DOHH2 (cell line): ENCODE measurements around the gene NEAT1.

Experiments used
- H3F3A ChIP-seq: fragments of 200-600 bp; sonication (generic), shearing (Covaris generic); 2 replicates; pipeline ENCODE4 v1.6.0; 2016; ENCODE audit warnings: antibody characterized with exemption, mild to moderate bottlenecking; ENCODE audit not compliant: control insufficient read depth, insufficient read depth
- H3K27ac ChIP-seq: fragments of 200-600 bp; sonication (generic); 2 replicates; pipeline ENCODE4 v1.5.1; 2014; ENCODE audit warnings: low read depth, mild to moderate bottlenecking, low read length, moderate library complexity
- H3K27me3 ChIP-seq: fragments of 200-600 bp; sonication (generic); 2 replicates; pipeline ENCODE4 v1.6.1; 2014; ENCODE audit warnings: mild to moderate bottlenecking, low read length, mixed read lengths; ENCODE audit not compliant: control insufficient read depth
- H3K36me3 ChIP-seq: fragments of 200-600 bp; sonication (generic); 2 replicates; pipeline ENCODE4 v1.6.1; 2014; ENCODE audit warnings: mild to moderate bottlenecking, low read length, moderate library complexity, mixed read lengths; ENCODE audit not compliant: control insufficient read depth
- H3K4me1 ChIP-seq: fragments of 200-600 bp; sonication (generic); 2 replicates; pipeline ENCODE4 v1.6.1; 2014; ENCODE audit warnings: mild to moderate bottlenecking, low read length, mixed read lengths; ENCODE audit not compliant: control insufficient read depth
- H3K4me2 ChIP-seq: fragments of 200-600 bp; sonication (generic); 2 replicates; pipeline ENCODE4 v1.6.0; 2014; ENCODE audit warnings: mild to moderate bottlenecking, low read length, moderate library complexity
- H3K4me3 ChIP-seq: fragments of 200-600 bp; sonication (generic); 2 replicates; pipeline ENCODE4 v1.5.1; 2014; ENCODE audit warnings: mild to moderate bottlenecking, low read length, mixed read lengths
- H3K79me2 ChIP-seq: fragments of 200-600 bp; sonication (generic); 2 replicates; pipeline ENCODE4 v1.6.1; 2014; ENCODE audit warnings: mild to moderate bottlenecking, low read length, mixed read lengths; ENCODE audit not compliant: control insufficient read depth
- H3K9me2 ChIP-seq: fragments of 200-600 bp; sonication (generic); replicated peaks from 2 replicates; pipeline ENCODE4 v1.6.1; 2014; ENCODE audit warnings: mild to moderate bottlenecking, low read length, mixed read lengths; ENCODE audit not compliant: control insufficient read depth
- H3K9me3 ChIP-seq: fragments of 200-600 bp; sonication (generic); 2 replicates; pipeline ENCODE4 v1.6.1; 2014; ENCODE audit warnings: antibody characterized with exemption, low read length, mixed read lengths; ENCODE audit not compliant: control insufficient read depth, insufficient read depth
- H4K20me1 ChIP-seq: fragments of 200-600 bp; sonication (generic); 2 replicates; pipeline ENCODE4 v1.6.0; 2014; ENCODE audit warnings: low read depth, mild to moderate bottlenecking, antibody characterized with exemption, low read length, moderate library complexity; ENCODE audit not compliant: control insufficient read depth, insufficient read depth
- EZH2phosphoT487 ChIP-seq: fragments of 200-600 bp; sonication (generic); IDR thresholded peaks from 2 replicates; pipeline ENCODE4 v1.6.1; 2017; ENCODE audit warnings: borderline replicate concordance, mild to moderate bottlenecking, antibody characterized with exemption, low read length, moderate library complexity, mixed read lengths
- TF ChIP-seq, protein P1 (sequence below): fragments of 200-600 bp; sonication (generic); IDR thresholded peaks from one replicate; pipeline ENCODE4 v1.5.1; 2014; ENCODE audit warnings: antibody characterized with exemption, mild to moderate bottlenecking, low read depth, low read length; ENCODE audit not compliant: poor library complexity, severe bottlenecking

The NEAT1 gene

DNA sequence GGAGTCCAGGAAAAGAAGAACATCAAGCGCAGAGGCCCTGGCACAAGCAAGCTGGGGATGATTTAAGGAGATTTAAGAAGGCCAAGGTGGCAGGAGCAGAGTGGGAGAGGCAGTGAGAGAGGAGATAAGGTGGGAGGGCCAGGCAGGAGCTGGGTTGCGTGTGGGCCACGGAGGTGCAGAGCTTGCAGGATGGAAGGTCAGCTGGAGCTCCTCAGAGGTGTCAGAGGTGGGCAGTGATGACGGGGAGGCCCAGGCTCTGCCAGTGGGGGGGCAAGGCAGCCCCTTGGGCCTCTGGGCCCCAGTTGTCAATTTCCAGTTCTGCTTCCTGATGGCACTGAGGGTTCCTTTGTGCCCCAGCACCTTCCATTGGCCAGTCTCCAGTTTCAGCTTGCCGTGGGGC lies 29.7 kb upstream of the NEAT1 start:
- H3K9me2 ChIP-seq: no peaks in the 10 kb centered on the region
- no peak for TF ChIP-seq EZH2phosphoT487
- TF ChIP-seq, protein P1, sequence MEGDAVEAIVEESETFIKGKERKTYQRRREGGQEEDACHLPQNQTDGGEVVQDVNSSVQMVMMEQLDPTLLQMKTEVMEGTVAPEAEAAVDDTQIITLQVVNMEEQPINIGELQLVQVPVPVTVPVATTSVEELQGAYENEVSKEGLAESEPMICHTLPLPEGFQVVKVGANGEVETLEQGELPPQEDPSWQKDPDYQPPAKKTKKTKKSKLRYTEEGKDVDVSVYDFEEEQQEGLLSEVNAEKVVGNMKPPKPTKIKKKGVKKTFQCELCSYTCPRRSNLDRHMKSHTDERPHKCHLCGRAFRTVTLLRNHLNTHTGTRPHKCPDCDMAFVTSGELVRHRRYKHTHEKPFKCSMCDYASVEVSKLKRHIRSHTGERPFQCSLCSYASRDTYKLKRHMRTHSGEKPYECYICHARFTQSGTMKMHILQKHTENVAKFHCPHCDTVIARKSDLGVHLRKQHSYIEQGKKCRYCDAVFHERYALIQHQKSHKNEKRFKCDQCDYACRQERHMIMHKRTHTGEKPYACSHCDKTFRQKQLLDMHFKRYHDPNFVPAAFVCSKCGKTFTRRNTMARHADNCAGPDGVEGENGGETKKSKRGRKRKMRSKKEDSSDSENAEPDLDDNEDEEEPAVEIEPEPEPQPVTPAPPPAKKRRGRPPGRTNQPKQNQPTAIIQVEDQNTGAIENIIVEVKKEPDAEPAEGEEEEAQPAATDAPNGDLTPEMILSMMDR: no peak
- H3K4me2 ChIP-seq: no peak overlapping the region
- no peak overlapping the region for H3K27ac ChIP-seq
- H4K20me1 ChIP-seq: 0 out of 2 replicates have a peak, but pooled peaks cover 3% of the 10 kb centered on the region
- H3K4me1 ChIP-seq: peaks cover 37% of the 10 kb centered on the region
- H3K9me3 ChIP-seq: no peaks in the 10 kb centered on the region
- no peaks in the 10 kb centered on the region; the same call in 1 of the 2 replicates for H3F3A ChIP-seq
- no peaks in the 10 kb centered on the region for H3K27me3 ChIP-seq
- H3K4me3 ChIP-seq: no peak overlapping the region
- H3K36me3 ChIP-seq: peaks cover 59% of the 10 kb centered on the region
- H3K79me2 ChIP-seq: peaks cover 49% of the 10 kb centered on the region

DNA sequence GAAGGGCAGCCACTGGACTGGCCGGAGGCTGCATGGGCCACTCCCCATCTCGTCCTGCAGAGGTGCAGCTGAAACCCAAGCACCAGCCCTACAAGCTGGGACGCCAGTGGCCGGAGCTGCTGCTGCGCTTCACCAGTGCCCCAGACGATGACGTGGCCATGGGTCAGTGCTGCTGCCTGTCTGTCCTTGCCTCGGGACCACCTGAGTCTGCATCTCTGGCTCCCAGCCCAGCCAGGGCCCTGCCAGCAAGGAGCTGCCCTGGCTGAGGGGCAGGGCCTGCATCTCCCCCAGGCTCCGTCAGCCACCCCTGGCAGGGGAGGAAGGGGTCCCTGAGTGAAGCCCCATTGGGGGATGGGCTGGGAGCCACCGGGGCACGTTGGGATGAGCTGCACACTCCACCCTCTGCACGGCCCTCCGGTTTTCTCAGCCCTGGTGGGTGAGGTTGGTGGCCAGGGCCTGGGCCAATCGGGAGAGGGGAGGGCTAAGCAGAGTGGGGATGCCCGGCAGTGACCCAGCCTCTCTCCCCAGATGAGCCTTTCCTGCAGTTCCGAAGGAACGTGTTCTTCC lies 29.0 kb upstream of the NEAT1 start:
- Histone ChIP-seq H3K9me2 (no peaks in the 10 kb centered on the region), H3K27me3 (no peaks in the 10 kb centered on the region), H3K36me3 (peaks cover 57% of the 10 kb centered on the region), H3F3A (no peaks in the 10 kb centered on the region; the same call in 1 of the 2 replicates), H3K79me2 (peaks cover 42% of the 10 kb centered on the region), H3K9me3 (no peaks in the 10 kb centered on the region), H3K4me1 (peaks cover 30% of the 10 kb centered on the region), H3K27ac (no peak overlapping the region), H3K4me2 (no peak overlapping the region), H3K4me3 (no peak overlapping the region), H4K20me1 (0 out of 2 replicates have a peak, but pooled peaks cover 3% of the 10 kb centered on the region)
- TF ChIP-seq, protein P1: no peak
- no peak for TF ChIP-seq EZH2phosphoT487

DNA sequence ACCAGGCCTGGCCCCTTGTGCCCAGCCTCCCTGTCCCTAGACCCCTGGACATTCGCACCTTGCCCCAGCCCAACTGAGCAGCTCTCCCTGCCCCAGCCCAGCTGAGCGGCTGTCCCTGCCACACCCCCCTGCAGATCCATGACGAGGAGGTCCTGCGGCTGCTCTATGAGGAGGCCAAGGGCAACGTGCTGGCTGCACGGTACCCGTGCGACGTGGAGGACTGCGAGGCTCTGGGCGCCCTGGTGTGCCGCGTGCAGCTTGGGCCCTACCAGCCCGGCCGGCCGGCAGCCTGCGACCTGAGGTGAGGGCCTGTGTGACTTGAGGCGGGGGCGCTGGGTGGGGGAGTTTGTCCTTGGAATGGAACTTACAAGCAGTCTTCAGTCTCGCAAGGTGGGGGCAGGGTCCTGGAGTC lies 28.5 kb upstream of the NEAT1 start:
- no peak overlapping the region for H3K27ac ChIP-seq
- no peak overlapping the region for H3K4me2 ChIP-seq
- H3K4me3 ChIP-seq: no peak overlapping the region
- no peaks in the 10 kb centered on the region for H3K9me3 ChIP-seq
- no peak for TF ChIP-seq EZH2phosphoT487
- TF ChIP-seq, protein P1: no peak
- peaks cover 36% of the 10 kb centered on the region for H3K79me2 ChIP-seq
- H3K4me1 ChIP-seq: peaks cover 24% of the 10 kb centered on the region
- H3K9me2 ChIP-seq: no peaks in the 10 kb centered on the region
- H3K36me3 ChIP-seq: peaks cover 52% of the 10 kb centered on the region
- H3F3A ChIP-seq: no peaks in the 10 kb centered on the region
- 0 out of 2 replicates have a peak, but pooled peaks cover 3% of the 10 kb centered on the region for H4K20me1 ChIP-seq
- no peaks in the 10 kb centered on the region for H3K27me3 ChIP-seq
